ENCODE measurements around the gene PTPRM. TPM values are rescaled to one million over a fixed set of nuclear protein-coding genes. Genes with fewer than 3 reads are reported as not detected.

The PTPRM gene
- total and polyA plus RNA-seq, 2 of the 4 experiments (the other 2 are of a cell fraction): 28.3 to 51.2 TPM

GRCh38 chr18:7900091-7900490, 333.0 kb downstream of the PTPRM start:
- no peak overlapping the region for H3K23ac ChIP-seq (ENCODE audit: low read depth, low read length)
- WGBS, 2 experiments (ENCODE audit: extremely low coverage in 2 of 2, insufficient read length in 1 of 2): no CpG with 5 or more reads among the region's 5 CpGs

More at GRCh38 chr18:7900091-7900490, 333.0 kb downstream of the PTPRM start:
- Histone ChIP-seq H3K36me3 (ENCODE audit: control insufficient read depth, insufficient read depth, low read length) (no peaks in the 10 kb centered on the region), H3K18ac (ENCODE audit: low read depth, low read length) (no peak overlapping the region), H2AK5ac (ENCODE audit: low read depth, low read length) (no peak overlapping the region), H3K9ac (ENCODE audit: low read depth, low read length) (no peak overlapping the region), H2AK9ac (replicated peaks; ENCODE audit: low read depth, low read length, poor library complexity) (no peak overlapping the region), H3K27ac (ENCODE audit: insufficient read depth, low read length) (no peak overlapping the region), H3K56ac (ENCODE audit: extremely low read depth, insufficient read depth, low read length) (no peak overlapping the region), H3K4me1 (ENCODE audit: control insufficient read depth, insufficient read depth, low read length) (peaks cover 17% of the 10 kb centered on the region), H2BK5ac (ENCODE audit: low read depth, low read length, poor library complexity, severe bottlenecking) (no peak overlapping the region), H3K9me3 (ENCODE audit: control insufficient read depth, insufficient read depth, low read length) (no peaks in the 10 kb centered on the region), H2AFZ (replicated peaks; ENCODE audit: low read length, poor library complexity) (no peak overlapping the region), H2BK120ac (ENCODE audit: low read depth, low read length) (no peak overlapping the region), H2BK15ac (ENCODE audit: low read depth, low read length) (no peak overlapping the region), H4K91ac (ENCODE audit: insufficient read depth, low read depth, low read length) (no peak overlapping the region), H4K5ac (ENCODE audit: low read depth, low read length) (no peak overlapping the region), H3K79me1 (ENCODE audit: low read depth in 1 of 2, low read length in 2 of 2) (peaks cover 3 to 17% of the 10 kb centered on the region in 2 experiments; a peak in 2 of 4 replicates), H4K20me1 (ENCODE audit: insufficient read depth, low read length) (peaks cover 3% of the 10 kb centered on the region; the same call in 1 of the 2 replicates), H3K4ac (ENCODE audit: low read depth, low read length) (no peak overlapping the region), H4K8ac (ENCODE audit: low read depth in 2 of 2, low read length in 2 of 2) (no peak overlapping the region), H3K4me3 (ENCODE audit: insufficient read depth, low read depth, low read length) (no peak overlapping the region), H3K4me2 (ENCODE audit: low read depth, low read length) (no peak overlapping the region), H2BK20ac (ENCODE audit: low read depth, low read length) (no peak overlapping the region), H3K14ac (replicated peaks; ENCODE audit: low read depth, low read length) (no peak overlapping the region), H3K9me1 (ENCODE audit: insufficient read depth, low read length) (peaks cover 8% of the 10 kb centered on the region), H3K27me3 (ENCODE audit: control insufficient read depth, insufficient read depth, low read length) (no peaks in the 10 kb centered on the region)
- DNase-seq (no peak), ATAC-seq (ENCODE audit: low read depth) (no peak)
- CTCF ChIA-PET: no interaction called here
- BruUV-seq (replicated peaks): no TSS peak
- TF ChIP-seq CTCF (conservative IDR thresholded peaks at IDR 0.05; ENCODE audit: low read depth, low read length): no peak
- TF ChIP-seq ELK1 (IDR thresholded peaks at IDR 0.05; ENCODE audit: borderline replicate concordance, low read depth, low read length): no peak
- no peak for TF ChIP-seq MAFK (IDR thresholded peaks at IDR 0.05; ENCODE audit: low read depth, low read length)
- no peak for TF ChIP-seq NFE2L2 (IDR thresholded peaks at IDR 0.05; ENCODE audit: low read depth, low read length)
- intact Hi-C loops (cut with micrococcal nuclease): loop anchor here (5.0 kb wide), 1 partner anchor 333 kb away; the partner anchor contains the start of gene PTPRM
- in situ Hi-C loops (cut with MboI; ENCODE audit: low sequenced_read_pairs): loop anchor here (25.0 kb wide), 1 partner anchor 313 kb away; no protein-coding TSS in a partner anchor
- POLR2A ChIA-PET (ENCODE audit: unreplicated experiment): no interaction called here
- dilution Hi-C loops (cut with HindIII; ENCODE audit: low sequenced_read_pairs, unreplicated experiment): no loop called here
